Right lobe of liver (tissue), 6 donors: ENCODE data around the gene CEP44. TPM values are rescaled to one million over a fixed set of nuclear protein-coding genes. Genes with fewer than 3 reads are reported as not detected.

Experiments
- ATAC-seq, 4 donors: fragments of 200-7000 bp; cut with Tn5 transposase; one replicate each; pipeline ENCODE4 v1.9.1; 2020; ENCODE audit warnings: mild to moderate bottlenecking in 4 of 4, moderate library complexity in 4 of 4
- DNase-seq, 3 donors: peaks; one replicate each; pipeline ENCODE4 v3.0.0-alpha.2; 2020
- H3K27ac ChIP-seq, 3 donors: fragments of 200-600 bp; one replicate each; pipeline ENCODE4 v1.8.0; 2022
- H3K27me3 ChIP-seq, 2 donors: fragments of 200-600 bp; one replicate each; pipeline ENCODE4 v1.8.0; 2022
- H3K36me3 ChIP-seq, 4 donors: fragments of 200-600 bp; sonication (generic) in 1 of 4; one replicate each; pipeline versions ENCODE4 v1.5.1 to v1.8.0; 2017 to 2022; ENCODE audit warnings: control low read depth in 1 of 4
- H3K4me1 ChIP-seq, 4 donors: fragments of 200-600 bp; sonication (generic) in 1 of 4; one replicate each; pipeline versions ENCODE4 v1.5.1 to v1.8.0; 2017 to 2022; ENCODE audit warnings: control low read depth in 1 of 4
- H3K4me3 ChIP-seq, 3 donors: fragments of 200-600 bp; one replicate each; pipeline ENCODE4 v1.8.0; 2022
- H3K9me3 ChIP-seq, 4 donors: fragments of 200-600 bp; sonication (generic) in 1 of 4; one replicate each; pipeline versions ENCODE4 v1.5.1 to v1.8.0; 2017 to 2022; ENCODE audit warnings: control low read depth in 1 of 4
- POLR2A ChIP-seq: fragments of 450-650 bp; IDR thresholded peaks from one replicate; pipeline ENCODE4 v1.6.1; 2017; ENCODE audit warnings: antibody characterized with exemption, mild to moderate bottlenecking
- WGBS: methylation state at CpG from one replicate; pipeline ENCODE4 v1.1.6; 2018; ENCODE audit warnings: low coverage, low lambda C conversion rate; ENCODE audit not compliant: insufficient coverage; ENCODE audit errors: missing lambda C conversion rate; 5-methylcytosine and 5-hydroxymethylcytosine counted together
- intact Hi-C, 2 donors: fragments of 100-400 bp; cut with DNase I; formaldehyde crosslinking; loops; one replicate each; pipeline versions ENCODE4 v1.11.2 to v1.14.1; 2022
- total RNA-seq, 6 experiments: library from RNA; depleted of rRNA in 2 of 6; stranded (reverse); fragments of >200 nt in 2 of 6; fragmentation: NEBNext Ultra II Directional in 3 of 6; extraction: Animal tissue kit (Norgen Biotek cat#: 25700) in 3 of 6; gene quantifications; one replicate each; pipeline versions ENCODE4 v1.1.0 to v1.2.4, GENCODE V29; 2016 to 2023
- TF ChIP-seq, protein P1 (sequence below), 4 donors: fragments of 200-600 bp in 3 of 4; fragments of 450-650 bp in 1 of 4; IDR thresholded peaks; one replicate each; pipeline versions ENCODE4 v1.5.1 to v1.8.0; 2016 to 2022; ENCODE audit warnings: antibody characterized with exemption in 4 of 4, mild to moderate bottlenecking in 2 of 4
- donor health status: DM: no; HTN: yes; CAD: no.
- donor health status: DM: no; HTN: no; CAD: no.
- donor health status: DM: no; HTN: no; CAD: no.
- donor health status: DM: no; HTN: yes; CAD: no.
- donor health status: DM: no; HTN: yes; CAD: no.

CEP44 gene
- total RNA-seq, 6 experiments from 2014 or later, result 3.8 to 9.9 (median 7.2) TPM

DNA sequence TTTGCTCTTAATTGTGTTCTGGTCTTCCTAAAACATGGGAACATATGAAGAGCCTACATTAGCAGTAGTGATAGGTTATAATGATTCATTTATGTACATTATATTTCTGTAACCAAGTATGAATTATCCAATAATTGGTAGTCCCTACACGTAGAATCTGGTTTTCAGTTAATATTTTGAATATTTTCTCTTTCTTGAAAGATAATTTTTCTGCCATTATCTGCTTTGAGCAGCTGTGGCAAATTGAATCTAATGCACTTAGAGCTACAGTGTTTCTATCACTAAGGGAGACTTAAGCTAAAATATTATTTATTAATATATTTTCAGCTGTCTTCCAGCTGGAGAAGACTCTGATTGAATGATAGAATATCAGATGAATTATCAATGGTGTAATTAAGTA is 21.0 kb downstream of the CEP44 start:
- Histone ChIP-seq H3K4me3 (no peak overlapping the region), H3K27me3 (no peaks in the 10 kb centered on the region), H3K36me3 (peaks cover 0 to 6% (median 2%) of the 10 kb centered on the region in 4 donors), H3K9me3 (no peaks in the 10 kb centered on the region), H3K4me1 (no peaks in the 10 kb centered on the region), H3K27ac (no peak overlapping the region)
- no peak for ATAC-seq
- intact Hi-C loops, result no loop called here
- 100% methylated on average over 1 of the region's 1 CpG for WGBS
- no peak for TF ChIP-seq POLR2A
- TF ChIP-seq, protein P1, sequence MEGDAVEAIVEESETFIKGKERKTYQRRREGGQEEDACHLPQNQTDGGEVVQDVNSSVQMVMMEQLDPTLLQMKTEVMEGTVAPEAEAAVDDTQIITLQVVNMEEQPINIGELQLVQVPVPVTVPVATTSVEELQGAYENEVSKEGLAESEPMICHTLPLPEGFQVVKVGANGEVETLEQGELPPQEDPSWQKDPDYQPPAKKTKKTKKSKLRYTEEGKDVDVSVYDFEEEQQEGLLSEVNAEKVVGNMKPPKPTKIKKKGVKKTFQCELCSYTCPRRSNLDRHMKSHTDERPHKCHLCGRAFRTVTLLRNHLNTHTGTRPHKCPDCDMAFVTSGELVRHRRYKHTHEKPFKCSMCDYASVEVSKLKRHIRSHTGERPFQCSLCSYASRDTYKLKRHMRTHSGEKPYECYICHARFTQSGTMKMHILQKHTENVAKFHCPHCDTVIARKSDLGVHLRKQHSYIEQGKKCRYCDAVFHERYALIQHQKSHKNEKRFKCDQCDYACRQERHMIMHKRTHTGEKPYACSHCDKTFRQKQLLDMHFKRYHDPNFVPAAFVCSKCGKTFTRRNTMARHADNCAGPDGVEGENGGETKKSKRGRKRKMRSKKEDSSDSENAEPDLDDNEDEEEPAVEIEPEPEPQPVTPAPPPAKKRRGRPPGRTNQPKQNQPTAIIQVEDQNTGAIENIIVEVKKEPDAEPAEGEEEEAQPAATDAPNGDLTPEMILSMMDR (IDR thresholded peaks at IDR 0.05), result no peak
- no peak for DNase-seq

DNA sequence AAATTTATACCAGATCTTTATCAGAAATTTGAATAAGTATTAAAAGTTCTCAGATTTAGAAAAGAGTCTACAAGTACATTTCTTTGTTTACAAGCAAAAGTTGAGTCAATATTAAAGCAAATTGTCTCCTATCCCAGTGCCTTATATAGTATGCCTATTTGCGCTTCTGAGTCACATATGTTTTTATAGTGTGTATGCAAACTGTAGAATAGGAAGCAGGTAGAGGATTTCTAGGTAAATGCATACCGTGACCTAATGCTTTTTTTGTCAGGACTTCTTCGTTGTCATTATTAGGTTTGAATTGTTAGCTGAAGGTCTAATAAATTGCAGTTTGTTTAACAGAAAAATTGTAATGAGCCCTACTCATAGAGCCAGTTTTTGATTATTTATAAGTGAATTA is 22.2 kb downstream of the CEP44 start:
- no peaks in the 10 kb centered on the region for H3K4me1 ChIP-seq
- 98% methylated on average over 3 of the region's 3 CpGs for WGBS
- no peaks in the 10 kb centered on the region for H3K27me3 ChIP-seq
- ATAC-seq, result no peak
- intact Hi-C loops, result no loop called here
- H3K9me3 ChIP-seq, result no peaks in the 10 kb centered on the region
- H3K27ac ChIP-seq, result no peak overlapping the region
- no peak overlapping the region for H3K4me3 ChIP-seq
- no peak for DNase-seq
- TF ChIP-seq, protein P1 (IDR thresholded peaks at IDR 0.05), result no peak
- no peak for TF ChIP-seq POLR2A
- peaks cover 0 to 11% (median 3%) of the 10 kb centered on the region in 4 donors for H3K36me3 ChIP-seq

GRCh38 chr4:174307694-174308093 is 24.0 kb downstream of the CEP44 start:
- TF ChIP-seq, protein P1 (IDR thresholded peaks at IDR 0.05), result no peak
- TF ChIP-seq POLR2A, result no peak
- Histone ChIP-seq H3K4me3 (no peak overlapping the region), H3K9me3 (no peaks in the 10 kb centered on the region), H3K36me3 (peaks cover 0 to 5% (median 3%) of the 10 kb centered on the region in 4 donors), H3K27me3 (no peaks in the 10 kb centered on the region), H3K27ac (no peak overlapping the region), H3K4me1 (no peaks in the 10 kb centered on the region)
- intact Hi-C loops, result no loop called here
- WGBS, result 92% methylated on average over 4 of the region's 4 CpGs
- ATAC-seq (no peak), DNase-seq (no peak)

DNA sequence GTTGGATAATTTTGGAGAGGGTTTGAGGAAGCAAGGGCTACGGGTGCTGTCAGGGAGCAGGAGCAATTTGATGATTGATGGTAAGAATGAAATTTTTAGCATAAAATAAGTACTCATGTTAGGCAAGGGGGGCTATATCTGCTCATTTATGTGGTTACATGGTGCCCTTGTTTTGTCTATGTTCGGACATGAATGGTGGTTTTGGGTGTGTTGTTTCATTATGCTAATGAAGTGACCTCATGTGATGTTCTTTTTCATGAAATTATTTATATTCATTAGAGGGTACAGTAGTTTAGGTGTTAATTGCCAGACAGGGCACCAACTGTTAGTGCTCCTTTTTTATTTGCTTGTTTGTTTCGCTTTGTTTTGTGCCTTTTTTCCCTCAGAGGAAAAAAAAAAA is 29.3 kb downstream of the CEP44 start:
- Histone ChIP-seq H3K9me3 (no peaks in the 10 kb centered on the region), H3K36me3 (peaks cover 0 to 12% (median 3%) of the 10 kb centered on the region in 4 donors), H3K27ac (no peak overlapping the region), H3K4me3 (no peak overlapping the region), H3K27me3 (no peaks in the 10 kb centered on the region), H3K4me1 (no peaks in the 10 kb centered on the region)
- 93% methylated on average over 3 of the region's 3 CpGs for WGBS
- DNase-seq (no peak), ATAC-seq (no peak)
- TF ChIP-seq, protein P1 (IDR thresholded peaks at IDR 0.05), result no peak
- no peak for TF ChIP-seq POLR2A
- intact Hi-C loops, result no loop called here

GRCh38 chr4:174314274-174314673 is 30.6 kb downstream of the CEP44 start:
- Histone ChIP-seq H3K9me3 (no peaks in the 10 kb centered on the region), H3K27me3 (no peaks in the 10 kb centered on the region), H3K27ac (no peak overlapping the region), H3K4me1 (no peaks in the 10 kb centered on the region), H3K36me3 (peaks cover 0 to 12% (median under 1%) of the 10 kb centered on the region in 4 donors), H3K4me3 (no peak overlapping the region)
- 100% methylated on average over 3 of the region's 3 CpGs for WGBS
- ATAC-seq (no peak), DNase-seq (no peak)
- intact Hi-C loops, result no loop called here
- TF ChIP-seq POLR2A, result no peak
- TF ChIP-seq, protein P1 (IDR thresholded peaks at IDR 0.05), result no peak
